ENCODE results near the gene DNAAF2.

The DNAAF2 gene

GRCh38 chr14:49636866-49637265, 1.8 kb upstream of the DNAAF2 start:
- no peak for DNase-seq (ENCODE audit: low read depth)
- TF ChIP-seq, protein P1, sequence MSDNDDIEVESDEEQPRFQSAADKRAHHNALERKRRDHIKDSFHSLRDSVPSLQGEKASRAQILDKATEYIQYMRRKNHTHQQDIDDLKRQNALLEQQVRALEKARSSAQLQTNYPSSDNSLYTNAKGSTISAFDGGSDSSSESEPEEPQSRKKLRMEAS (IDR thresholded peaks at IDR 0.05; ENCODE audit: low read depth, low read length), result no peak
- TF ChIP-seq POLR2A (IDR thresholded peaks at IDR 0.05; ENCODE audit: extremely low read depth, insufficient read length) (no peak), MYC (IDR thresholded peaks at IDR 0.05; ENCODE audit: low read depth, low read length) (no peak)
- TF ChIP-seq, protein P2, sequence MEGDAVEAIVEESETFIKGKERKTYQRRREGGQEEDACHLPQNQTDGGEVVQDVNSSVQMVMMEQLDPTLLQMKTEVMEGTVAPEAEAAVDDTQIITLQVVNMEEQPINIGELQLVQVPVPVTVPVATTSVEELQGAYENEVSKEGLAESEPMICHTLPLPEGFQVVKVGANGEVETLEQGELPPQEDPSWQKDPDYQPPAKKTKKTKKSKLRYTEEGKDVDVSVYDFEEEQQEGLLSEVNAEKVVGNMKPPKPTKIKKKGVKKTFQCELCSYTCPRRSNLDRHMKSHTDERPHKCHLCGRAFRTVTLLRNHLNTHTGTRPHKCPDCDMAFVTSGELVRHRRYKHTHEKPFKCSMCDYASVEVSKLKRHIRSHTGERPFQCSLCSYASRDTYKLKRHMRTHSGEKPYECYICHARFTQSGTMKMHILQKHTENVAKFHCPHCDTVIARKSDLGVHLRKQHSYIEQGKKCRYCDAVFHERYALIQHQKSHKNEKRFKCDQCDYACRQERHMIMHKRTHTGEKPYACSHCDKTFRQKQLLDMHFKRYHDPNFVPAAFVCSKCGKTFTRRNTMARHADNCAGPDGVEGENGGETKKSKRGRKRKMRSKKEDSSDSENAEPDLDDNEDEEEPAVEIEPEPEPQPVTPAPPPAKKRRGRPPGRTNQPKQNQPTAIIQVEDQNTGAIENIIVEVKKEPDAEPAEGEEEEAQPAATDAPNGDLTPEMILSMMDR (IDR thresholded peaks at IDR 0.05; ENCODE audit: low read depth, low read length), result no peak
- no peak overlapping the region for H3K4me3 ChIP-seq (ENCODE audit: low read depth, low read length)

- TF ChIP-seq, protein P2 (IDR thresholded peaks at IDR 0.05; ENCODE audit: low read depth, low read length), result peak; percentile 67
- TF ChIP-seq POLR2A (IDR thresholded peaks at IDR 0.05; ENCODE audit: extremely low read depth, insufficient read length), result peak; percentile 90
- peak; percentile 92 for TF ChIP-seq MYC (IDR thresholded peaks at IDR 0.05; ENCODE audit: low read depth, low read length)
- TF ChIP-seq, protein P1 (IDR thresholded peaks at IDR 0.05; ENCODE audit: low read depth, low read length), result peak; percentile 98
- peak; percentile 98 for DNase-seq (ENCODE audit: low read depth)
- H3K4me3 ChIP-seq (ENCODE audit: low read depth, low read length), result peak overlapping the region; percentile 100
Measured at GRCh38 chr14:49633640-49634546, 1.2 kb downstream of the DNAAF2 start.

DNA sequence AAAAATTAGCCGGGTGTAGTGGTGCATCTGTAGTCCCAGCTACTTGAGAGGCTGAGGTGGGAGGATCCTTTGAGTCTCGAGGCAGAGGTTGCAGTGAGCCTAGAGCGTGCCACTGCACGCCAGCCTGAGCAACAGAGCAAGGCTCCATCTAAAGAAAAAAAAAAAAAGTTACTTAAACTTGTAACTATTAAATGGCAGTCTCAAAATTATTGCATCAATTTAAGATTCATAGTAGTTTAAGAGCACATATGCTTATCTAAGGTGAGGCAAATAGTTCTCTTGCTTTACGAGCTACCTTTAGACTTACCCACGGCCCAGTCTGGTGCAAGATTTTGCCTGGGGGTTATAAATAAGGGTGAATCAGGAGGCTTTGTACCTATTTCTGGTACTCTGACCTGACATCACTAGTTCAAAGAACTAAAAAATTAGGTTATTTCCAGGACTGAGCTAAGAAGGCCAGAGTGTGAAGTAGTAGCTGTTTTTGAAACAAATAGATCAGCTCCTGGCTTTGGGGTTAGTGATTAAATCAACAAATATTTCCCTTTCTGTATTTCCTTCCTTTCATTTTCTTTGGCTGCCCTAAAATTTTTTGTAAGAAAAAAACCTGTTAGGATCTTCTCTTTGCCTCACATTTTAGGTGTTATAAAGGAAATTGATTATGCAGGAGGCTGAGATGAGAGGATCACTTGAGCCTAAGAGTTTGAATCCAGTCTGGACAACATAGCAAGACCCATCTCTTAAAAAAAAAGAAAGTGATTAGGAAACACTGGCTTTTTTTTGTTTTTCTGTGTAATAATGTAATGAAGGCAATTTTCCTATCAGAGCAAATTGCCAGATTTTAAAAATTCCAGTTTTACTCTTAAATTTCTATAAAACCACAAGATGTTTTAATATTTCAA, 10.9 kb downstream of the DNAAF2 start:
- H3K4me3 ChIP-seq (ENCODE audit: low read depth, low read length), result peak overlapping the region; percentile 85
- no peak for DNase-seq (ENCODE audit: low read depth)
- TF ChIP-seq, protein P2 (IDR thresholded peaks at IDR 0.05; ENCODE audit: low read depth, low read length), result no peak
- TF ChIP-seq, protein P1 (IDR thresholded peaks at IDR 0.05; ENCODE audit: low read depth, low read length), result no peak
- TF ChIP-seq POLR2A (IDR thresholded peaks at IDR 0.05; ENCODE audit: extremely low read depth, insufficient read length), result no peak
- TF ChIP-seq MYC (IDR thresholded peaks at IDR 0.05; ENCODE audit: low read depth, low read length), result no peak

- peak overlapping the region; percentile 85 for H3K4me3 ChIP-seq (ENCODE audit: low read depth, low read length)
- TF ChIP-seq MYC (IDR thresholded peaks at IDR 0.05; ENCODE audit: low read depth, low read length) (no peak), POLR2A (IDR thresholded peaks at IDR 0.05; ENCODE audit: extremely low read depth, insufficient read length) (no peak)
- TF ChIP-seq, protein P2 (IDR thresholded peaks at IDR 0.05; ENCODE audit: low read depth, low read length), result no peak
- TF ChIP-seq, protein P1 (IDR thresholded peaks at IDR 0.05; ENCODE audit: low read depth, low read length), result no peak
- no peak for DNase-seq (ENCODE audit: low read depth)
Measured at GRCh38 chr14:49623387-49623786, 11.7 kb downstream of the DNAAF2 start.

DNA sequence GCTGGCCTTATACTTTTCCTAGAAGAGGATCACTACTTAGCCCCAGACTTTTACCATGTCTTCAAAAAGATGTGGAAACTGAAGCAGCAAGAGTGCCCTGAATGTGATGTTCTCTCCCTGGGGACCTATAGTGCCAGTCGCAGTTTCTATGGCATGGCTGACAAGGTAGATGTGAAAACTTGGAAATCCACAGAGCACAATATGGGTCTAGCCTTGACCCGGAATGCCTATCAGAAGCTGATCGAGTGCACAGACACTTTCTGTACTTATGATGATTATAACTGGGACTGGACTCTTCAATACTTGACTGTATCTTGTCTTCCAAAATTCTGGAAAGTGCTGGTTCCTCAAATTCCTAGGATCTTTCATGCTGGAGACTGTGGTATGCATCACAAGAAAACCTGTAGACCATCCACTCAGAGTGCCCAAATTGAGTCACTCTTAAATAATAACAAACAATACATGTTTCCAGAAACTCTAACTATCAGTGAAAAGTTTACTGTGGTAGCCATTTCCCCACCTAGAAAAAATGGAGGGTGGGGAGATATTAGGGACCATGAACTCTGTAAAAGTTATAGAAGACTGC, 12.9 kb downstream of the DNAAF2 start:
- no peak for DNase-seq (ENCODE audit: low read depth)
- TF ChIP-seq, protein P1 (IDR thresholded peaks at IDR 0.05; ENCODE audit: low read depth, low read length), result no peak
- TF ChIP-seq MYC (IDR thresholded peaks at IDR 0.05; ENCODE audit: low read depth, low read length) (no peak), POLR2A (IDR thresholded peaks at IDR 0.05; ENCODE audit: extremely low read depth, insufficient read length) (no peak)
- TF ChIP-seq, protein P2 (IDR thresholded peaks at IDR 0.05; ENCODE audit: low read depth, low read length), result no peak
- peak overlapping the region; percentile 85 for H3K4me3 ChIP-seq (ENCODE audit: low read depth, low read length)
